ENCODE measurements around the gene CSRP3.

The CSRP3 gene

DNA sequence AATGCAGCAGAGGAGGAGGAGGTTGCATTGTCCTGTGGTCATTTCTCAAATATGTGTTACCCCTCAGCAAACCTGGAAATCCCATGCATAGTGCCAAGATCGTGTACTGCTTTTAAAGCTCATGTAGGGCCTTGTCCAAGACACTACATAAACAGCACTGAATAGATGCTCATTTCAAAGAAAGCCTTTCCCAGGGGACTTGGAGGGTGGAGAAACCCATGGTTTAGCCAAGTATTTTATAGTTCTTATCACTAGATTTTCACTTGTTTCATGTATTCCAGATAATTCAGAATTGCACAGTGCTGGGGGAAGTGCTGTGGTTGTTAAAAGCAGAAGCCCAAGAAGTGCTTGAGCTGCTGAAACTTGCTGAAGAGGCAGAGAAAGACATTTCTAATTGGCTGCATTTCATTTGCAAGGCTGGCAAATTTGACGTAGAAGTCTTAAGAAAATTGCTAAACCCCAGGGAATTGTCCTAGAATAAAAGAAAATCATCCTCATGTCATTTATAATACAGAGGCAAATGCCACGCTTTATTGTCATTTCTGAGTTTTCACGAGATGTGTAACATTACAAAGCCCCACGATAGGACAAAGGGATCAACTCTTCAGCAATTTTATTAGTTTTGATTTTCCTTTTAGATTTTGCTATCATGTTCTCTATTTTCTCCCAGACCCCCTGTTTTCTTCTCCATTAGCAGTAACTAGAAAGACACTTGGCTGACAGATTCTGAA lies 20.1 kb downstream of the CSRP3 start:
- DNase-seq (ENCODE audit: extremely low read depth, low read depth), result no peak
- no peak overlapping the region for H3K4me3 ChIP-seq (replicated peaks; ENCODE audit: low read depth, low read length)
- TF ChIP-seq, protein P1, sequence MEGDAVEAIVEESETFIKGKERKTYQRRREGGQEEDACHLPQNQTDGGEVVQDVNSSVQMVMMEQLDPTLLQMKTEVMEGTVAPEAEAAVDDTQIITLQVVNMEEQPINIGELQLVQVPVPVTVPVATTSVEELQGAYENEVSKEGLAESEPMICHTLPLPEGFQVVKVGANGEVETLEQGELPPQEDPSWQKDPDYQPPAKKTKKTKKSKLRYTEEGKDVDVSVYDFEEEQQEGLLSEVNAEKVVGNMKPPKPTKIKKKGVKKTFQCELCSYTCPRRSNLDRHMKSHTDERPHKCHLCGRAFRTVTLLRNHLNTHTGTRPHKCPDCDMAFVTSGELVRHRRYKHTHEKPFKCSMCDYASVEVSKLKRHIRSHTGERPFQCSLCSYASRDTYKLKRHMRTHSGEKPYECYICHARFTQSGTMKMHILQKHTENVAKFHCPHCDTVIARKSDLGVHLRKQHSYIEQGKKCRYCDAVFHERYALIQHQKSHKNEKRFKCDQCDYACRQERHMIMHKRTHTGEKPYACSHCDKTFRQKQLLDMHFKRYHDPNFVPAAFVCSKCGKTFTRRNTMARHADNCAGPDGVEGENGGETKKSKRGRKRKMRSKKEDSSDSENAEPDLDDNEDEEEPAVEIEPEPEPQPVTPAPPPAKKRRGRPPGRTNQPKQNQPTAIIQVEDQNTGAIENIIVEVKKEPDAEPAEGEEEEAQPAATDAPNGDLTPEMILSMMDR (IDR thresholded peaks at IDR 0.05; ENCODE audit: low read depth, low read length, missing control alignments), result no peak

DNA sequence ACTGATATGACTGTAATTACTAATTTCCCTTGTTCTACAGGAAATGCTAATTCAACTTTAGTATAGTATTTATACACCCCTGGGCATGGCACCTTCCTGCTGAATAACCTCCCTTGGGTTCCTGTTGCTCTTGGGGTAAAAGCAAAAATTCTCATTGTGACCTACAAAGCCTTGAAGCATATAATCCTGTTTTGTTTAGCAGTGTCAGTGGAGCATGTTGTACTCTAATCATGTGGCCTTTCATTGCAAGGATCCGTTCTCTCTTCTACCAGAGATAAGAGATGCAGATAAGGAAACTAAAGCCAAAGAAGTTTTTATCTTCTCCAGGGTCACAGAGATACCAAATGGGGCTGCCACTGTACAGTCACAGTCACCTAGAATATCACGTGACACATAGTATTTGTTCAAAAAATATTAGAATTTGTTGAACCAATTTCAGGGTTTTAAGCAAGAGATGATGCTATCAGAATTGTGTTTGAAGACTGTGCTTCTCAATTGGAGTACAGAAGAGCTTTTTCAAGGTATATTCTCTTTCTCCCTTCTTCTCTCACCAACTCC lies 25.1 kb downstream of the CSRP3 start:
- TF ChIP-seq, protein P1 (IDR thresholded peaks at IDR 0.05; ENCODE audit: low read depth, low read length, missing control alignments), result no peak
- no peak for DNase-seq (ENCODE audit: extremely low read depth, low read depth)

DNA sequence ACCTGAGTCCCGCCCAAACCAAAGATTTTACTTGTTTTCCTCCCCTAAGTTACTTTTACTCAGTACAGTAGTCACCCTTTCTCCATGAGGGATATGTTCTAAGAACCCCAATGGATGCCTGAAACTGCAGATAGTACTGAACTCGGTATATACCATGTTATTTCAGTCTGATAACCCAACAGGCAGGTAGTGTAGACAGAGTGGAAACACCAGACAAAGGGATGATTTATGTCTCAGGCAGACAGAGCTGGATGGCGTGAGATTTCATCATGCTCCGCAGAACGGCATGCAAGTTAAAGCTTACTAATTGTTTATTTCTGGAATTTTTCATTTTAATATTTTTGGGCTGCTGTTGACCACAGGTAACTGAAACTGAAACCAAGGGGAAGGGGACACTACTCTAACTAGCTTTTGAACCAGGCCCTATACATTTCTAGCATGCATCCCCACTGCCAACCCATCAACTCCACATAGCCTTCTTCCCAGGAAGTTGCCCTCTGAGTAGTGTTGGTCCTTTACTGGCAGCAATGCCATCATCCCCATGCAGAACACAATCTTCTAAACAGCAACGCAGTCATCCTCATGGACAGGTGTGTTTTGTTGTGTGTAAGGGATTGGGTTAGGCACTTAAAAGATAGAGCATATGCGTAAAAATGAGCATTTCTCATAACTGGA lies 27.7 kb downstream of the CSRP3 start:
- DNase-seq (ENCODE audit: extremely low read depth, low read depth), result no peak
- H3K4me3 ChIP-seq (replicated peaks; ENCODE audit: low read depth, low read length), result no peak overlapping the region
- TF ChIP-seq, protein P1 (IDR thresholded peaks at IDR 0.05; ENCODE audit: low read depth, low read length, missing control alignments), result no peak

More for the DNA sequence above, 25.1 kb downstream of the CSRP3 start:
- H3K4me3 ChIP-seq (replicated peaks; ENCODE audit: low read depth, low read length), result no peak overlapping the region

DNA sequence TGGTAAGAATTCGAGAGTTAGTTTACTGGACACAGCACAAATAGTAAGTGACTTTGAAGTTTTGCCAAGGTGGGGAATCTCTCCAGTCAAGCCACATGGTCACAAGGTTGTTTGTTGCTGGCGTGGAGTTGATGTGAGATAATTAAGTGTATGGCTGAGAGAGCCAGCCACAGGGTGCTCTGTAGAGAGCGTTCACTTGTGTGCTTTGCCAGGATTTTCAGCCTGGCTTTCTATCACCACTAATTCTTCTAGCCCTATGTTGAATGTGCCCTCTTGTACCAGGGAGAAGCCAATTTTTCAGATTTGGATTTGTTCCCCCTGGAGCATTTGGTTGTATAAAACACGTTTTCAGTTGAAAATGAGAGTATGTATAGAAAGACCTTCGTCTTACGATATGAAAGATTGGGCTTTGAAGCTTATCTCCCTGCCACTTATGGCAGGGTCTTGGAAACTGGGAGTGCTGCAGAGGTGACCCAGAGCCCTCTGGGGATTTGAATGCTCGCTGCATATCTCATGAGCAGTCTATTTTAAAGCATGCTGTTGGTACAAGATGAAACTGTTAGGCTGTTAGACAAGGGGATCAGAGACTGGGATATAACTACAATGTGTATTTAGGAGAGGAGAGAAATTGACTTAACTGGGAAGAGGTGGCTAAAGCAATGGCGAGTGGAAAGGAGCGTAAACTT lies 28.6 kb downstream of the CSRP3 start:
- TF ChIP-seq, protein P1 (IDR thresholded peaks at IDR 0.05; ENCODE audit: low read depth, low read length, missing control alignments), result no peak
- DNase-seq (ENCODE audit: extremely low read depth, low read depth), result no peak

DNA sequence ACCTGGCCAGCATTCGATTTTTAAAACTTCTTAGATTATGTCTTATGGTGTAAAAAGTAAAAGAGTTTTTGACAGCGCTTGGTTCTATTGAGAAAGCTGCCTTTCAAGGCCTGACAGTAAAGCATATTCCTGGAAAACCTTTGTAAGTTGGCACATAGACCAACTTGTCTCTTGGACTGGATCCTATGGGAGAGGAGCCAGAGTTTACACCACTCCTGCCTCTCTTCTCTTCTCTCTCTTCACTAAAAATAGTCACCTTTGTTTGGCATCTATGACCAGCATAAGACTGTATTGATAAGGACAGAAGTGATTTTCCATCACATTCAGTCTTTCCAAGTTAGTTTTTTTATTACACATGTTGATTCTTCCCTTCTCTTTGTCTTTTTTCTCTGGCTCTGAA lies 33.7 kb downstream of the CSRP3 start:
- TF ChIP-seq, protein P1 (IDR thresholded peaks at IDR 0.05; ENCODE audit: low read depth, low read length, missing control alignments), result no peak
- no peak overlapping the region for H3K4me3 ChIP-seq (replicated peaks; ENCODE audit: low read depth, low read length)
- no peak for DNase-seq (ENCODE audit: extremely low read depth, low read depth)

More for the DNA sequence above, 28.6 kb downstream of the CSRP3 start:
- no peak overlapping the region for H3K4me3 ChIP-seq (replicated peaks; ENCODE audit: low read depth, low read length)

DNA sequence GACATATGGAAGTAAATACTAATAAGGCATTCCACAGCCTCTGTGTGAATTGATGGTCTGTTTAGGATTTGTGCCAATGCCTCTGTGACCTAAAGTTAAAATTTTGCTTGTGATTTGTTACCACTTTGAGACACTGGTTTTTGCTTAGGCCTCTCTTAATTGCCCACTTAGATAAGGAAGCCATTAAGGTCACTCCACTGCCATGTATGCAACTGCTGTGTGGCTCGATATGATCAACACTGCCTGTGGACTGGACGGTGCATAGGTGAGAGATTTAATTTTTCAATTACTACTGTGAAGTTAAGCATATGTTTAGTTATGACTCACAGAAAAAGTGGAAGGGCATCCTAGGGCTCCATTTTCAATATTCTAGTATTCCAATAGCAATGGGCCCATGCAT lies 36.9 kb downstream of the CSRP3 start:
- TF ChIP-seq, protein P1 (IDR thresholded peaks at IDR 0.05; ENCODE audit: low read depth, low read length, missing control alignments), result no peak
- no peak for DNase-seq (ENCODE audit: extremely low read depth, low read depth)
- no peak overlapping the region for H3K4me3 ChIP-seq (replicated peaks; ENCODE audit: low read depth, low read length)

Data from HFF-Myc (cell line).